ENCODE data around the gene ASIC4.

DNA sequence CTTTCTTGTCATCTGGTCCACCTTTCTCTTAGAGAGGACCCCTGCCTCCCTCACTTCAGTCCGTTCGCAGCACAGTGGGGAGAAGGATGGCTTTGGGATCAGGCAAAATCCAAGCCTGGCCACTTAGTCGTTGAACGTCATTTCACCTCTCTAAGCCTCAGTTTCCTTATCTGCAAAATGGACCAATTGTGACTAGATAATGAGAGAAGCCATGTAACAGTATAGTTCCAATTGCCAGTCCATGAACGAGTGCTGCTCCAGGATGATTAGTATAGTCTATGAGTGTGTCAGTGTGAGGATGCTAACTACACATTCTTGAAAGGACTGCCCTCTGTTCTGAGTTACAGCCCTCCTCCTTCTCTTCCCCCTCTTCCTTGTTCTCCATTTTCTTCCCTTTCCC is 58.9 kb downstream of the ASIC4 start:
- TF ChIP-seq, protein P1, sequence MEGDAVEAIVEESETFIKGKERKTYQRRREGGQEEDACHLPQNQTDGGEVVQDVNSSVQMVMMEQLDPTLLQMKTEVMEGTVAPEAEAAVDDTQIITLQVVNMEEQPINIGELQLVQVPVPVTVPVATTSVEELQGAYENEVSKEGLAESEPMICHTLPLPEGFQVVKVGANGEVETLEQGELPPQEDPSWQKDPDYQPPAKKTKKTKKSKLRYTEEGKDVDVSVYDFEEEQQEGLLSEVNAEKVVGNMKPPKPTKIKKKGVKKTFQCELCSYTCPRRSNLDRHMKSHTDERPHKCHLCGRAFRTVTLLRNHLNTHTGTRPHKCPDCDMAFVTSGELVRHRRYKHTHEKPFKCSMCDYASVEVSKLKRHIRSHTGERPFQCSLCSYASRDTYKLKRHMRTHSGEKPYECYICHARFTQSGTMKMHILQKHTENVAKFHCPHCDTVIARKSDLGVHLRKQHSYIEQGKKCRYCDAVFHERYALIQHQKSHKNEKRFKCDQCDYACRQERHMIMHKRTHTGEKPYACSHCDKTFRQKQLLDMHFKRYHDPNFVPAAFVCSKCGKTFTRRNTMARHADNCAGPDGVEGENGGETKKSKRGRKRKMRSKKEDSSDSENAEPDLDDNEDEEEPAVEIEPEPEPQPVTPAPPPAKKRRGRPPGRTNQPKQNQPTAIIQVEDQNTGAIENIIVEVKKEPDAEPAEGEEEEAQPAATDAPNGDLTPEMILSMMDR (IDR thresholded peaks at IDR 0.05): no peak
- TF ChIP-seq TEAD1 (CRISPR knock-in tag; IDR thresholded peaks at IDR 0.05): no peak
- no peak for TF ChIP-seq NFATC4 (CRISPR knock-in tag; IDR thresholded peaks at IDR 0.05)
- TF ChIP-seq NR2C2 (CRISPR knock-in tag; IDR thresholded peaks at IDR 0.05): no peak
- TF ChIP-seq IRF2 (CRISPR knock-in tag; IDR thresholded peaks at IDR 0.05; ENCODE audit: borderline replicate concordance, low read depth): no peak
- TF ChIP-seq, protein P2, sequence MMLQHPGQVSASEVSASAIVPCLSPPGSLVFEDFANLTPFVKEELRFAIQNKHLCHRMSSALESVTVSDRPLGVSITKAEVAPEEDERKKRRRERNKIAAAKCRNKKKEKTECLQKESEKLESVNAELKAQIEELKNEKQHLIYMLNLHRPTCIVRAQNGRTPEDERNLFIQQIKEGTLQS (CRISPR knock-in tag; conservative IDR thresholded peaks at IDR 0.05): no peak
- TF ChIP-seq NFYB (CRISPR knock-in tag; conservative IDR thresholded peaks at IDR 0.05; ENCODE audit: low read depth): no peak
- TF ChIP-seq, protein P3, sequence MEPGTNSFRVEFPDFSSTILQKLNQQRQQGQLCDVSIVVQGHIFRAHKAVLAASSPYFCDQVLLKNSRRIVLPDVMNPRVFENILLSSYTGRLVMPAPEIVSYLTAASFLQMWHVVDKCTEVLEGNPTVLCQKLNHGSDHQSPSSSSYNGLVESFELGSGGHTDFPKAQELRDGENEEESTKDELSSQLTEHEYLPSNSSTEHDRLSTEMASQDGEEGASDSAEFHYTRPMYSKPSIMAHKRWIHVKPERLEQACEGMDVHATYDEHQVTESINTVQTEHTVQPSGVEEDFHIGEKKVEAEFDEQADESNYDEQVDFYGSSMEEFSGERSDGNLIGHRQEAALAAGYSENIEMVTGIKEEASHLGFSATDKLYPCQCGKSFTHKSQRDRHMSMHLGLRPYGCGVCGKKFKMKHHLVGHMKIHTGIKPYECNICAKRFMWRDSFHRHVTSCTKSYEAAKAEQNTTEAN (CRISPR knock-in tag; IDR thresholded peaks at IDR 0.05): no peak
- TF ChIP-seq, protein P4, sequence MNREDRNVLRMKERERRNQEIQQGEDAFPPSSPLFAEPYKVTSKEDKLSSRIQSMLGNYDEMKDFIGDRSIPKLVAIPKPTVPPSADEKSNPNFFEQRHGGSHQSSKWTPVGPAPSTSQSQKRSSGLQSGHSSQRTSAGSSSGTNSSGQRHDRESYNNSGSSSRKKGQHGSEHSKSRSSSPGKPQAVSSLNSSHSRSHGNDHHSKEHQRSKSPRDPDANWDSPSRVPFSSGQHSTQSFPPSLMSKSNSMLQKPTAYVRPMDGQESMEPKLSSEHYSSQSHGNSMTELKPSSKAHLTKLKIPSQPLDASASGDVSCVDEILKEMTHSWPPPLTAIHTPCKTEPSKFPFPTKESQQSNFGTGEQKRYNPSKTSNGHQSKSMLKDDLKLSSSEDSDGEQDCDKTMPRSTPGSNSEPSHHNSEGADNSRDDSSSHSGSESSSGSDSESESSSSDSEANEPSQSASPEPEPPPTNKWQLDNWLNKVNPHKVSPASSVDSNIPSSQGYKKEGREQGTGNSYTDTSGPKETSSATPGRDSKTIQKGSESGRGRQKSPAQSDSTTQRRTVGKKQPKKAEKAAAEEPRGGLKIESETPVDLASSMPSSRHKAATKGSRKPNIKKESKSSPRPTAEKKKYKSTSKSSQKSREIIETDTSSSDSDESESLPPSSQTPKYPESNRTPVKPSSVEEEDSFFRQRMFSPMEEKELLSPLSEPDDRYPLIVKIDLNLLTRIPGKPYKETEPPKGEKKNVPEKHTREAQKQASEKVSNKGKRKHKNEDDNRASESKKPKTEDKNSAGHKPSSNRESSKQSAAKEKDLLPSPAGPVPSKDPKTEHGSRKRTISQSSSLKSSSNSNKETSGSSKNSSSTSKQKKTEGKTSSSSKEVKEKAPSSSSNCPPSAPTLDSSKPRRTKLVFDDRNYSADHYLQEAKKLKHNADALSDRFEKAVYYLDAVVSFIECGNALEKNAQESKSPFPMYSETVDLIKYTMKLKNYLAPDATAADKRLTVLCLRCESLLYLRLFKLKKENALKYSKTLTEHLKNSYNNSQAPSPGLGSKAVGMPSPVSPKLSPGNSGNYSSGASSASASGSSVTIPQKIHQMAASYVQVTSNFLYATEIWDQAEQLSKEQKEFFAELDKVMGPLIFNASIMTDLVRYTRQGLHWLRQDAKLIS (CRISPR knock-in tag; IDR thresholded peaks at IDR 0.05; ENCODE audit: borderline replicate concordance): no peak
- no peak for TF ChIP-seq NFE2L1 (CRISPR knock-in tag; IDR thresholded peaks at IDR 0.05)
- TF ChIP-seq RELA (CRISPR knock-in tag; IDR thresholded peaks at IDR 0.05; ENCODE audit: borderline replicate concordance): no peak
- TF ChIP-seq, protein P5, sequence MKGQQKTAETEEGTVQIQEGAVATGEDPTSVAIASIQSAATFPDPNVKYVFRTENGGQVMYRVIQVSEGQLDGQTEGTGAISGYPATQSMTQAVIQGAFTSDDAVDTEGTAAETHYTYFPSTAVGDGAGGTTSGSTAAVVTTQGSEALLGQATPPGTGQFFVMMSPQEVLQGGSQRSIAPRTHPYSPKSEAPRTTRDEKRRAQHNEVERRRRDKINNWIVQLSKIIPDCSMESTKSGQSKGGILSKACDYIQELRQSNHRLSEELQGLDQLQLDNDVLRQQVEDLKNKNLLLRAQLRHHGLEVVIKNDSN (CRISPR knock-in tag; IDR thresholded peaks at IDR 0.05): no peak
- TF ChIP-seq, protein P6, sequence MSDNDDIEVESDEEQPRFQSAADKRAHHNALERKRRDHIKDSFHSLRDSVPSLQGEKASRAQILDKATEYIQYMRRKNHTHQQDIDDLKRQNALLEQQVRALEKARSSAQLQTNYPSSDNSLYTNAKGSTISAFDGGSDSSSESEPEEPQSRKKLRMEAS (CRISPR knock-in tag; IDR thresholded peaks at IDR 0.05): no peak
- TF ChIP-seq, protein P7, sequence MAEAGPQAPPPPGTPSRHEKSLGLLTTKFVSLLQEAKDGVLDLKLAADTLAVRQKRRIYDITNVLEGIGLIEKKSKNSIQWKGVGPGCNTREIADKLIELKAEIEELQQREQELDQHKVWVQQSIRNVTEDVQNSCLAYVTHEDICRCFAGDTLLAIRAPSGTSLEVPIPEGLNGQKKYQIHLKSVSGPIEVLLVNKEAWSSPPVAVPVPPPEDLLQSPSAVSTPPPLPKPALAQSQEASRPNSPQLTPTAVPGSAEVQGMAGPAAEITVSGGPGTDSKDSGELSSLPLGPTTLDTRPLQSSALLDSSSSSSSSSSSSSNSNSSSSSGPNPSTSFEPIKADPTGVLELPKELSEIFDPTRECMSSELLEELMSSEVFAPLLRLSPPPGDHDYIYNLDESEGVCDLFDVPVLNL (CRISPR knock-in tag; IDR thresholded peaks at IDR 0.05; ENCODE audit: borderline replicate concordance, low read depth): no peak

All from WTC11 (cell line).